Astrocyte (in vitro differentiated cells and primary cell): ENCODE data around the gene MAP2. TPM values are rescaled to one million over a fixed set of nuclear protein-coding genes. Genes with fewer than 3 reads are reported as not detected.

ENCODE experiments used
- DNase-seq: peaks from one replicate; pipeline ENCODE4 v3.0.0-alpha.2; 2010; ENCODE audit warnings: low read depth
- FAIRE-seq: peaks from 2 replicates; lab custom pipeline; 2011; peaks lifted over from hg19 to GRCh38; lab: Jason Lieb, UNC
- H2AFZ ChIP-seq: 2 replicates; pipeline ENCODE4 v1.6.0; 2012; ENCODE audit warnings: low read depth, low read length, inconsistent platforms
- H3K27ac ChIP-seq: 2 replicates; pipeline ENCODE4 v1.5.1; 2011; ENCODE audit warnings: low read depth, low read length, inconsistent platforms
- H3K27me3 ChIP-seq: 2 replicates; pipeline ENCODE4 v1.6.0; 2011; ENCODE audit warnings: low read length, inconsistent platforms; ENCODE audit not compliant: insufficient read depth
- H3K36me3 ChIP-seq: 2 replicates; pipeline ENCODE4 v1.5.1; 2011; ENCODE audit warnings: low read length, inconsistent platforms; ENCODE audit not compliant: insufficient read depth
- H3K4me1 ChIP-seq: 2 replicates; pipeline ENCODE4 v1.5.1; 2011; ENCODE audit warnings: low read length, inconsistent platforms; ENCODE audit not compliant: insufficient read depth
- H3K4me2 ChIP-seq: 2 replicates; pipeline ENCODE4 v1.6.0; 2012; ENCODE audit warnings: low read length, inconsistent platforms
- H3K4me3 ChIP-seq: 2 replicates; pipeline ENCODE4 v1.5.1; 2011; ENCODE audit warnings: low read depth, mild to moderate bottlenecking, low read length, inconsistent platforms; ENCODE audit not compliant: insufficient read depth
- H3K79me2 ChIP-seq: 2 replicates; pipeline ENCODE4 v1.6.0; 2012; ENCODE audit warnings: mild to moderate bottlenecking, low read length, inconsistent platforms; ENCODE audit not compliant: insufficient read depth
- H3K9ac ChIP-seq: 2 replicates; pipeline ENCODE4 v1.6.0; 2012; ENCODE audit warnings: mild to moderate bottlenecking, low read length, inconsistent platforms
- H3K9me3 ChIP-seq: 2 replicates; pipeline ENCODE4 v1.5.1; 2012; ENCODE audit warnings: low read depth, mild to moderate bottlenecking, low read length, inconsistent platforms; ENCODE audit not compliant: insufficient read depth
- H4K20me1 ChIP-seq: 2 replicates; pipeline ENCODE4 v1.6.0; 2012; ENCODE audit warnings: low read length, inconsistent platforms; ENCODE audit not compliant: insufficient read depth
- H3K27ac Mint-ChIP-seq: one replicate; pipeline ENCODE4 v1.8.0; 2021; ENCODE audit warnings: mild to moderate bottlenecking, mixed read lengths; ENCODE audit not compliant: unreplicated experiment
- H3K27me3 Mint-ChIP-seq: one replicate; pipeline ENCODE4 v1.8.0; 2021; ENCODE audit warnings: low read depth, mixed read lengths; ENCODE audit not compliant: unreplicated experiment
- H3K36me3 Mint-ChIP-seq: one replicate; pipeline ENCODE4 v1.8.0; 2021; ENCODE audit warnings: low read depth, mixed read lengths; ENCODE audit not compliant: unreplicated experiment
- H3K4me1 Mint-ChIP-seq: one replicate; pipeline ENCODE4 v1.8.0; 2021; ENCODE audit warnings: low read depth, mixed read lengths; ENCODE audit not compliant: unreplicated experiment
- H3K4me3 Mint-ChIP-seq: one replicate; pipeline ENCODE4 v1.8.0; 2021; ENCODE audit warnings: mild to moderate bottlenecking, moderate library complexity, mixed read lengths; ENCODE audit not compliant: unreplicated experiment
- H3K9me3 Mint-ChIP-seq: one replicate; pipeline ENCODE4 v1.8.0; 2021; ENCODE audit warnings: mild to moderate bottlenecking, mixed read lengths; ENCODE audit not compliant: unreplicated experiment
- CTCF ChIP-seq: IDR thresholded peaks from 2 replicates; pipeline ENCODE4 v1.5.1; 2011; ENCODE audit warnings: low read depth, mild to moderate bottlenecking, inconsistent platforms, low read length, moderate library complexity; ENCODE audit not compliant: insufficient read depth
- EZH2 ChIP-seq: IDR thresholded peaks from 2 replicates; pipeline ENCODE4 v1.6.1; 2012; ENCODE audit warnings: mild to moderate bottlenecking, low read length, inconsistent platforms; ENCODE audit not compliant: insufficient read depth
- total RNA-seq: library from RNA; stranded (reverse); gene quantifications from 2 replicates; pipeline ENCODE4 v1.2.1, GENCODE V29; 2021

MAP2 gene
- total RNA-seq, 1 donor from 2014 or later, result 15.9 TPM

GRCh38 chr2:209498614-209499013 is 74.8 kb downstream of the MAP2 start:
- no peak overlapping the region for H3K4me3 Mint-ChIP-seq
- FAIRE-seq, result no peak

DNA sequence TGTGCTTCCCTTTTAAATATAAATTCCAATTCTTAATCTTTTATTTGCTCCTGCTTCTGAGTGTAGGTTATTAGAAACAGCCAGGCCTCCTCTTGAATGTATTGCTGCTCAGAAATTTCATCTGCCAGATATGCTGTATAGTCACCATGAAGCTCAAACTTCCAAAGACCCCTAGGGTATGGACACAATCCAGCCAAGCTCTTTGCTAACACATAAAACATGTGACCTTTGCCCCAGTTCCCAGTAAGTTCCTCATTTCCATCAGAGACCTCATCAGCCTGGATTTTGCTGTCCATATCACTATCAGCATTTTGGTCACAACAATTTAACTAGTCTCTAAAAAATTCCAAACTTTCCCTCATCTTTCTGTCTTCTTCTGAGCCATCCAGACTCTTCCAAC is 75.2 kb downstream of the MAP2 start:
- no peaks in the 10 kb centered on the region for H3K27me3 Mint-ChIP-seq
- no peak for TF ChIP-seq CTCF
- TF ChIP-seq EZH2, result no peak
- Histone ChIP-seq H3K9me3 (no peaks in the 10 kb centered on the region), H3K27ac (peak overlapping the region; percentile 67), H3K4me1 (peaks cover 18% of the 10 kb centered on the region), H3K9ac (no peak overlapping the region), H2AFZ (no peak overlapping the region), H3K27me3 (no peaks in the 10 kb centered on the region), H3K36me3 (no peaks in the 10 kb centered on the region), H3K79me2 (no peaks in the 10 kb centered on the region), H4K20me1 (no peaks in the 10 kb centered on the region), H3K4me2 (no peak overlapping the region), H3K4me3 (no peak overlapping the region)
- no peak overlapping the region for H3K4me3 Mint-ChIP-seq
- FAIRE-seq (no peak), DNase-seq (peak; percentile 30)
- H3K27ac Mint-ChIP-seq, result peak overlapping the region; percentile 69
- peaks cover 18% of the 10 kb centered on the region for H3K9me3 Mint-ChIP-seq
- H3K4me1 Mint-ChIP-seq, result peaks cover 26% of the 10 kb centered on the region
- peaks cover 9% of the 10 kb centered on the region for H3K36me3 Mint-ChIP-seq

More at GRCh38 chr2:209498614-209499013, 74.8 kb downstream of the MAP2 start:
- Histone ChIP-seq H3K36me3 (no peaks in the 10 kb centered on the region), H3K4me2 (no peak overlapping the region), H3K4me1 (peaks cover 18% of the 10 kb centered on the region), H2AFZ (no peak overlapping the region), H3K27me3 (no peaks in the 10 kb centered on the region), H3K9me3 (no peaks in the 10 kb centered on the region), H3K27ac (peak overlapping the region; percentile 67), H3K4me3 (no peak overlapping the region), H4K20me1 (no peaks in the 10 kb centered on the region), H3K79me2 (no peaks in the 10 kb centered on the region), H3K9ac (no peak overlapping the region)
- H3K9me3 Mint-ChIP-seq, result peaks cover 18% of the 10 kb centered on the region
- peaks cover 26% of the 10 kb centered on the region for H3K4me1 Mint-ChIP-seq
- no peak for DNase-seq
- TF ChIP-seq CTCF, result no peak
- no peak for TF ChIP-seq EZH2
- H3K27me3 Mint-ChIP-seq, result no peaks in the 10 kb centered on the region
- no peak overlapping the region for H3K27ac Mint-ChIP-seq
- peaks cover 9% of the 10 kb centered on the region for H3K36me3 Mint-ChIP-seq

DNA sequence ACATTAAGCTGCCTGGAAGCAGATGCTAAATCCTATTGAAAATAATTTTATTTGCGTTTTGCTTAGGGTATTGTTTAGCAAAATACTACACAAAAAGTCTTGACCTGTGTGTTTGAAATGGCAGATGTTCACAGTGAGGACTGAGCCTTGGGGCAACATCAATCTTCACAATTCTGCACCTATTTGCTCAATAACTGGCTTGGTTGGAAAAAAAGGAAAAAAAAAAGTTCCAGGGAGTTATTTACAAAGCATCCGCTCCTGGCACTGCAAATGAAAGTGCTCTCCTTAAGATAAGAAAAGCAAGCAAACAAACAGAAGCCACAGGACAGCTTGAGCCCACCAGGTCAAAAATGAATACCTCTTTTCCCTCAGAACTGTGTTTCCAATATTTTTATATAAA is 77.7 kb downstream of the MAP2 start:
- H3K27ac ChIP-seq, result no peak overlapping the region
- TF ChIP-seq EZH2 (no peak), CTCF (no peak)
- peaks cover 4% of the 10 kb centered on the region for H3K4me1 ChIP-seq
- H3K27ac Mint-ChIP-seq, result no peak overlapping the region
- H3K9ac ChIP-seq, result no peak overlapping the region
- no peaks in the 10 kb centered on the region for H3K9me3 ChIP-seq
- no peak overlapping the region for H3K4me3 ChIP-seq
- H3K36me3 Mint-ChIP-seq, result peaks cover 9% of the 10 kb centered on the region
- H3K9me3 Mint-ChIP-seq, result peaks cover 13% of the 10 kb centered on the region
- no peak overlapping the region for H3K4me2 ChIP-seq
- no peaks in the 10 kb centered on the region for H3K27me3 ChIP-seq
- FAIRE-seq, result no peak
- H3K27me3 Mint-ChIP-seq, result no peaks in the 10 kb centered on the region
- H3K4me3 Mint-ChIP-seq, result no peak overlapping the region
- no peaks in the 10 kb centered on the region for H3K79me2 ChIP-seq
- no peaks in the 10 kb centered on the region for H3K36me3 ChIP-seq
- no peak for DNase-seq
- peaks cover 13% of the 10 kb centered on the region for H3K4me1 Mint-ChIP-seq
- H2AFZ ChIP-seq, result no peak overlapping the region
- H4K20me1 ChIP-seq, result no peaks in the 10 kb centered on the region
